Heart left ventricle (tissue), 13 donors: ENCODE measurements around the gene ZNF474.

Experiments used
- CTCF ChIP-seq, 12 donors: fragments of 200-600 bp; sonication (generic) in 4 of 12; IDR thresholded peaks; one replicate each; pipeline versions ENCODE4 v1.5.0 to v1.8.0; 2018 to 2022; ENCODE audit warnings: antibody characterized with exemption in 12 of 12, mild to moderate bottlenecking in 5 of 12
- POLR2A ChIP-seq, 2 donors: fragments of 450-650 bp; IDR thresholded peaks; one replicate each; pipeline ENCODE4 v1.6.1; 2017; ENCODE audit warnings: antibody characterized with exemption in 2 of 2, mild to moderate bottlenecking in 2 of 2, moderate library complexity in 2 of 2
- donor health status: ischemic (EF 13 %, LVEDD 7.1; RV severe dilation, severe dysfunction).
- donor health status: DM: no; HTN: yes; CAD: no.
- donor health status: DM: no; HTN: no; CAD: no.
- donor health status: ischemic (EF 25% LVEDD 6.9; RV normal size, moderate dysfunction).
- donor health status: ischemic (EF 25% LVEDD 5.7; RV mildly dilated, moderate dysfunction).
- donor health status: ischemic (EF 35%, LVEDD 5.7; RV mildly dilated, moderate dysfunction).
- donor health status: nonischemic (EF 11% LVEDD 7.7; RV severe dilation, severe dysfunction).
- donor health status: DM: yes; HTN: yes; CAD: no.
- donor health status: PGD.
- donor health status: ischemic (EF 29% LVEDD 5.4; RV normal size, mild dysfunction).
- donor health status: nonischemic (EF 23%, LVEDD 6.1; RV moderate dilation, normal function).

GRCh38 chr5:122102825-122103224 lies 26.5 kb upstream of the ZNF474 start:
- TF ChIP-seq CTCF (IDR thresholded peaks at IDR 0.05) (no peak), POLR2A (IDR thresholded peaks at IDR 0.05) (no peak)
